GF-D8 (cell line): ENCODE data around the gene ABLIM1.

Experiments
- DNase-seq: peaks from one replicate; lab custom pipeline; 2025; lab: John Stamatoyannopoulos, UW

ABLIM1 gene

DNA sequence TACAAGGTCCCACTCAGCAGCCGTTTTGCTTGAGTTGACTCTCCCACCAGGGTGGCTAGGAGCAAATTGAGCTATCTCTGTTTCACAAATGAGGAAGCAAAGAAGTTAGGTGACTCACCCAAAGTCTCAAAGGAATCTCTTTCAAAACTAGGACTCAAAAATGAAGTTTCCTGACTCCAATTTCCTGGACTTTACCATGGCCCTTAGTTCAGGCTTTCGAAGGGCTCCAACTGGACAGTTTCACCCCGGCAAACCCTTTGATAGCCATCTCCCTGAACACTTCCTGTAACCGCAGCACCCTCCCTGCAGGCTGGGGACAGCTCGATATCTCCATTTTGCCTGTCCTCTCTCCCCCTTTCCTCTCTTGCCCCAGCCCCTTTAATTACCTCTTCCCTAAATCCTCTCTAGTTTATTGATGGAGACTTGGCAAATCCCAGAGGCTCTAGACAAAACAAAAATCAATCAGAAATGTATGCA lies 249.1 kb downstream of the ABLIM1 start:
- DNase-seq: no peak

GRCh38 chr10:114408112-114408967 lies 249.7 kb downstream of the ABLIM1 start:
- DNase-seq: no peak

DNA sequence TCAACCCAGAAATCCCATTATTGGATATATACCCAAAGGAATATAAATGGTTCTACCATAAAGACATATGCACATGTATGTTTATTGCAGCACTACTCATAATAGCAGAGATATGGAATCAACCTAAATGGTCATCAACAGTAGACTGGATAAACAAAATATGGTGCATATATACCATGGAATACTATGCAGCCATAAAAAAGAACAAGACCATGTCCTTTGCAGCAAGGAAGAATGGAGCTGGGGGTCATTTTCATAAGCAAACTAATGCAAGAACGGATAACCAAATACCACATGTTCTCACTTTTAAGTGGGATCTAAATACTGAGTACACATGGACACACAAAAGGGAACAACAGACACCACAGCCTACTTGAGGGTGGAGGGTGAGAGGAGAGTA lies 251.6 kb downstream of the ABLIM1 start:
- DNase-seq: no peak

GRCh38 chr10:114405011-114405350 lies 253.1 kb downstream of the ABLIM1 start:
- no peak for DNase-seq

DNA sequence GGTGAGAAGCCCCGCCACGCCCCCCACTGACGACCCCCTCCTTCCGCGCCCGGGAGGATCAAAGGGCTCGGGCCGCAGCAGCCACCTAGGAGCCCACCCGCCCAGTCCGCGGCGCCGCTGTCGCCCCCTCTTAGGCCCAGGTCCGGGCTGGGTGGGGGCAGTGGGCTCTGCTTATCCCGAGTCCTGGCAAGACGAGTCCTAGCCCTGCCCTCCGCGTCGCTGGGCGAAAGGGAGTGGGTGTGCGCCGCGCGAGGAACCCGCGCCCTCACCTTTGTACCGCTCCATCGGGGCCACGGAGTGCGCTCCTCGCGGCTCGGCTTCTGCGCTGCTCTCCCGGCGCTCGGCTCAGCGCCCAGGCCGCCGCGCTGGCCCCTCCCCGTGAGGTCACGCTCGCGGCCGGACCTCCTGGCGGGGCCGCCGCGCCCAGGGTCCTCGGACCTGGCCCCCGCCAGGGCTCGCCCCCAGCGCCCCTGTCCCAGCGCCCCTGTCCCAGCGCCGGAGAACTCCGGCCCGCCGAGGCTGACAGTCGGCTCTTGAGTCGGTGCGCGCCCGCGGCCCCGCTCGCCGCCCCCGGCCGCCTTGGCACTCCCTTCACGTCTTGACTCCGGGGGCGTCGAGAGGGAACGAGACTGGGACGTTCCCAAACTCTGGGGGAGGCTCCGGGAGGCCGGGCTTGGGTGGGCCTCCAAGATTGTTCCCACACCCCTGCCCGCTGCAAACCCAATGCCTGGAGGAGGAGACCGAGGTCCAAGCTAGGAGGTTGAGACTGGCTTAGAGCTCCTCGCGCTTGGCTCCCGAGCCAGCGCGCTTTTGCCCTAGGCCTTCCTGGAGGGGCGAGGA lies 253.7 kb downstream of the ABLIM1 start, which contains the start of gene AFAP1L2:
Gene AFAP1L2 (minus strand): TSS at position 332 of the 840 bp plus-strand sequence. CDS start 47 bp downstream, at position 285.
- DNase-seq: no peak

DNA sequence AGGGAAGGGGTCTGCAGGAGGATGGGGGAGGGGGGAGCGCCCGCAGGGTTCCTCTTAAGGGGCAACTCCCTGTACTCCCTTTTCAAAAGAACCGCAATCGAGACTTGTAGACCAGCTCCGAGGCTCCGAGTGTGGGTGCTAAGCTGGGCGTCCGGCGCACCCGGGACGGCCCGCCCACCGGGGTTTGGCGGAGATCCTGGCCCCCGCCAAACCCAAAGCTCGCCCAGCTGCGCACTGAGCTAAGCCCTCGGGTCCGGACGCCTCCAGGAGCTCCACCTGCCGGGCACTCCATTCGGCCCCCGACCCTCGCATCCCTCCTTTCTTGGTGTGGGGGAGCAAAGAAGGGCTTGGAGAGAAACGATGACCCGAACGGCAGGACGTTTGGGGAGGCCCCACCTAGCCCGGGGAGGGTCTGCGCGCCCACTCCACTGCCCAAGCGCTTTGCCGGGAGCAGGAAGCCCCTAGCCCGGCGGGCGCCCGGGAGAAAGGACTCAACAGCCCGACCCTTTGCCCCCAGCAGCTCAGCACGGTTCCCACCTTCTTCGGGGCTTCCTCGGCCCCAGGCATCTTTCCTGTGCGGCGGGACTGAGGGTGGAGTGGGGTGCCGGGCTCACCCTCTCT lies 254.4 kb downstream of the ABLIM1 start:
- DNase-seq: no peak

GRCh38 chr10:114402871-114403540 lies 255.1 kb downstream of the ABLIM1 start:
- no peak for DNase-seq

GRCh38 chr10:114402233-114402632 lies 255.8 kb downstream of the ABLIM1 start:
- DNase-seq: no peak

DNA sequence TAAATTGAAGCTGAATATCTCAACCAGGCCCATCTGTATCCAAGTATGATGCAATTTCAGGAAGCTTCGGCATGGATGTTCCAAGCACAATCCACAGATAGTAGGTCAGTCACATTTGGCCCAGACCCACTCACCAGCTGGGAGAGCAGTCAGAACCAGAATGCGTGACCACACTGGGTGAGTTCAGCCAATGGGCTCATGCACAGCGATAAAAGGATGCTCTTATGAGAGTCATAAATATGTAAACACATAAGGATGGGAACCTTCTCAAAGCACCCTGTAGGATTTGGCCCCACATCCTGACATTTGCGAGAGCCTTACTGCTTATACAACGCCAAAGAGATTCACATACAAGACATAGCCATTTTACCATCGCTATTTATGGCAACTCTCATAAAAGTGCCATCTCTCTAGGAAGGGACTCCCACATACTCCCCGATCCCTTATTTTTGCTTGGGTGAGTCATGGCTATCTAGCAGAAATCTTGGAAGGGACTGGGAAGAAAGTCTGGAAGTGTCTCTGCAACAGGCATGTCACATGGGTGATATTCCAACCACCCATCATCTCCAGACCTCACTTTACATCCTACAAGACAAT lies 256.8 kb downstream of the ABLIM1 start:
- no peak for DNase-seq

GRCh38 chr10:114400091-114400490 lies 258.0 kb downstream of the ABLIM1 start:
- no peak for DNase-seq

DNA sequence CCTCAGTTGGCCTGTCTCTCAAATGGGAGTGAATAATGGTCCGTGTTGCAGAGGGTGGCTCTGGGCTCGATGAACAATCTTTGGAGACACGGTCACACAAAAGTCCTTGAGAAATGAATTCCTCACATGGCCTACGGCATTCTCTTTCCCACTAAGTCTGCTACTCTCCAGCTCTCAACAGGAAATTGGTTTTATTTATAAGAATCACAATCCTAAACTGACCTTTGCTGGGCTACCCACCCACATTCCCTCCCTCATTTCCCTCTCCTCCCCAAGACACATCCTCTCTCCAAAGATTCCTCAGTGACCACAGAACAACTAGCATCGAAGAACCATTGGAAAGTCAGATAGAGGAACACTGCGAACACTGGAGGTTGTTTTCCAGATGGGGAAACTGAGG lies 258.5 kb downstream of the ABLIM1 start:
- no peak for DNase-seq

DNA sequence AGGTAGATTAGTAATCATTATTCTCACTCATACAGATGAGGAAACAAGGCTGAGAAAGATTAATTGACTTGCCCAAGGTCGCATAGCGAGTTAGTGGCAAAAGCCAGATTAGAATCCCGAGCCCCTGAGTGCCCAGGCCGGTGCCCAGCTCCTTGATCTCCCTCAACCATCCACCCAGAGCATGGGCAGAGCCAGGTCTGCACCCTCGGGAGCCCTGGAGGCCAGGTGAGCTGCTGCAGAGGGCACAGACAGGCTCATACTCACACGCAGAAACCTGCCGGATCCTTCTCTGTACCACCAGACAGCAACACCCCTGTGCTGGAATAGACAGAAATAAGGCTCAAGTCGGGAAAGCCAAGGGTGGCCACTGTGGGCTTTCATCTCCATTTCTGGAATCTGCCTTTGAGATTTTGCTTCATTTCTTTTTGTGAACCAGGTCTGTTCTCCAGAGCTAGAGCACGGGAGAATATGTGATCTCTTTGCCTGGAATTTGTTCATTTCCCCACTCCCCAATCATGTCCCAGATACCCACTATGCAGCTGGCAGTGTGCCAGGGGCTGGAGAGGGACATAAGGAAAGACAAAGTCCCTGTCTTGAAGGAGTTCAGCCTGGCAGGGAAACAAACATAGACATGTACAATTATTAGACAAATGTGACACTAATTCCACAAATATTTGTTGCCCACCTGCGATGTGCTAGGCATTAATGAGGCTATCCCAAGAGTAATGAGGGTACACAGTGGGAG lies 259.3 kb downstream of the ABLIM1 start:
- no peak for DNase-seq

DNA sequence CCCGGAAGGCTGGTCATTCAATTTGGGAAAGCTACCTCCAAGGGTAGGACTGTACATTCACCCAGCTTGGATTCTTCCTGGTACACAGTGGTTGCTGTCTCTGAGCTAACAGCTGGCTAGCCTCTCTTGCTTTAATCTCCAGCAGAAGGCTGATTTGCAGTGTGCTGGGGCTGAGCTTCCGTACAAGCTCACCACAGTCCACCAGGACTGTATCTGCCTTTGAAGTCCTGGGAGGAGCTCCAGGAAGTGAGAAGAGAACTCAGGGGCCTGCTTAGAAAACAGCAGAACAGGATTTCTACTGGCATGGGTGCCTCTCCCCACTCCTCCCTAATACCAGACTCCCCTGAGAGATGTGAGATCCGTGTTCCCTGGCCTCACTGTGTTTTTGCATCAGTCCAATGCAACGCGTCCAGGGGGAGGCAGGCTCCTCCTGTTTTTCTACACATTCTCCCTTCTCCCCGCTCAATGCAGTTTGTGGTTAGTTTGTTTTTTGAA lies 260.4 kb downstream of the ABLIM1 start:
- no peak for DNase-seq

- no peak for DNase-seq
Observed at GRCh38 chr10:114396464-114396863, 261.6 kb downstream of the ABLIM1 start.

GRCh38 chr10:114395366-114396022 lies 262.6 kb downstream of the ABLIM1 start:
- DNase-seq: no peak

DNA sequence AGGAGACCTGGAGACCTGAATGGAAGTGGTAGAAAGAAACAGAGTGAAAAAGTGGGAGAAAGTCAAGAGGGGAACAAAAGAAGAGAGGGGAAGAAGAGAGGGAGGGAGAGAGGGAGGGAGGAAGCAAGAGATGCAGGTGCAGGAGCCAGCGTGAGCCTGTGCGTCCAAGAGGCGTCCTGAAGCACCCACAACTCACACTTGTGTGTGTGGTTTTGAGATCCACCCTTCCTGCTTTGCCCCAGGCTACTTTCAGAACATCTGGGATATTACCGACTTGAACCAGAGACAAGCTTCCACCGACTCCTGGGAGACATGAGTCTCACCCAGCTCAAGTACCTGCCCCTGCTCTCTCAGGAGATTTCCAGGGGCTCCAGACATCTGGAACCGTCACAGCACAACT lies 263.5 kb downstream of the ABLIM1 start:
- DNase-seq: no peak

DNA sequence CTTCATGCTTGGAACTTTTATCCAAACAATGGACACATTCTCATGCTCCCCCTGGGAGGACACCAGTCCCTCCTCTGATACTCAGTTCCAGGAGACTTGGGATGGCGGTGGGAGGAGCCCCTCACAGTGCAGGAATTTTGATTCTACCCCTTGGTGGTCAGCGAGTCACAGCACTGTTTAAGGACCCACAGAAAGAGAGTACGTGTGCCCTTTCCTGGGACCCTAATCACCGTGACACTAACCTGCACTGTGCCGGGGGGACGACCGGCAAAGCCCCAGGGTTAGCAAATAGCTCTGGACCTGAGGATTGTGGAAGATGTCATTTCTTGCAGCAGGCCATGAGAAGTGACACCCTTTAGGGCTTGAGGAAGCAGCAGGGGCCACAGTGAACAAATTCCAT lies 264.2 kb downstream of the ABLIM1 start:
- no peak for DNase-seq

- no peak for DNase-seq
Observed at GRCh38 chr10:114393482-114393881, 264.6 kb downstream of the ABLIM1 start.

DNA sequence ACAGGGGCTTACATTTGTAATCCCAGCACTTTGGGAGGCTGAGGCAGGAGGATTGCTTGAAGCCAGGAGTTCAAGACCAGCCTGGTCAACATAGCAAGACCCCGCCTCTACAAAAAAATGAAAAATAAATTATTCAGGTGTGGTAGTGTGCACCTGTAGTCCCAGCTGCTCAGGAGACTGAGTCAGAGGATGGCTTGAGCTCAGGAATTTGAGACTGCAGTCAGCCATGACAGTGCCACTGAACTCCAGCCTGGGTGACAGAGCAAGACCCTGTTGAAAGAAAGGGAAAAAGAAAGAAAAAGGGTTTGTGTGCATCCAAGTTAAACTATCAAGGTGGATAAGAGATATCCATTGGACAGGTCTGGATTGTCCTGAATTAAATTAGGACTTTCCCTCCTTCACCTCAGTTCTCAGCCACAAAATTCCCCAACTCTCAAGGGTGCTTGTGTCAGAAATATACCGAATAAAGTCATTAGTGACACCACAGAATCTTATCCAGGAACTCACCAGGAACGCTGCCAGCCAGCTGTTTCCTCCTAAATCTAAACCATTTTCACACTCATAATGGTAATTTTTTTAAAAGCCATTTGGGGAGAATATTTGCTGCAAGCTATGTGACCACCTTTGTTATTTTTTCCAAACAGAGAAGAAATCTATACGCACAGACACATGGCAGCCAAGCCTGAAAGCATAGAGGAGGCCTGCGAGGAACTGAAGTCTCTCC lies 265.8 kb downstream of the ABLIM1 start:
- DNase-seq: no peak
